ENCODE results near the gene MRPL27.

The MRPL27 gene

GRCh38 chr17:50347894-50348291 lies 25.1 kb downstream of the MRPL27 start:
- H3K4me3 ChIP-seq (ENCODE audit: control insufficient read depth, low read depth, low read length): peak overlapping the region; percentile 93
- DNase-seq (ENCODE audit: low read depth): no peak
- no peak for TF ChIP-seq CTCF (IDR thresholded peaks at IDR 0.05; ENCODE audit: control insufficient read depth, insufficient read depth, low read depth, low read length, missing control alignments)

GRCh38 chr17:50347117-50347893 lies 25.7 kb downstream of the MRPL27 start:
- no peak for DNase-seq (ENCODE audit: low read depth)
- H3K4me3 ChIP-seq (ENCODE audit: control insufficient read depth, low read depth, low read length): peak overlapping the region; percentile 93
- TF ChIP-seq CTCF (IDR thresholded peaks at IDR 0.05; ENCODE audit: control insufficient read depth, insufficient read depth, low read depth, low read length, missing control alignments): no peak

- H3K4me3 ChIP-seq (ENCODE audit: control insufficient read depth, low read depth, low read length): peak overlapping the region; percentile 93
- DNase-seq (ENCODE audit: low read depth): no peak
- no peak for TF ChIP-seq CTCF (IDR thresholded peaks at IDR 0.05; ENCODE audit: control insufficient read depth, insufficient read depth, low read depth, low read length, missing control alignments)
These were observed 26.5 kb downstream of the MRPL27 start for GRCh38 chr17:50346313-50347116.

- peak within 1 kb of the TSS; percentile 93 for H3K4me3 ChIP-seq (ENCODE audit: control insufficient read depth, low read depth, low read length)
- TF ChIP-seq CTCF (IDR thresholded peaks at IDR 0.05; ENCODE audit: control insufficient read depth, insufficient read depth, low read depth, low read length, missing control alignments): no peak
- no peak for DNase-seq (ENCODE audit: low read depth)
These were observed 27.3 kb downstream of the MRPL27 start, which contains the start of gene XYLT2 for GRCh38 chr17:50345432-50346312. Gene XYLT2 (plus strand): TSS chr17:50346126. CDS start chr17:50346141, 15 bp downstream.

GRCh38 chr17:50344731-50345365 lies 28.1 kb downstream of the MRPL27 start:
- TF ChIP-seq CTCF (IDR thresholded peaks at IDR 0.05; ENCODE audit: control insufficient read depth, insufficient read depth, low read depth, low read length, missing control alignments): no peak
- DNase-seq (ENCODE audit: low read depth): no peak
- H3K4me3 ChIP-seq (ENCODE audit: control insufficient read depth, low read depth, low read length): no peak overlapping the region

- DNase-seq (ENCODE audit: low read depth): no peak
- no peak overlapping the region for H3K4me3 ChIP-seq (ENCODE audit: control insufficient read depth, low read depth, low read length)
- TF ChIP-seq CTCF (IDR thresholded peaks at IDR 0.05; ENCODE audit: control insufficient read depth, insufficient read depth, low read depth, low read length, missing control alignments): no peak
These were observed 33.6 kb downstream of the MRPL27 start for GRCh38 chr17:50339381-50339780.

Measured in AG09309 (cell line).